AG09319 (cell line): Measurements from ENCODE around the gene ABCA12.

ENCODE experiments used
- DNase-seq: peaks from one replicate; pipeline ENCODE4 v3.0.0-alpha.2; 2010; ENCODE audit warnings: low read depth; ENCODE audit errors: extremely low read depth
- CTCF ChIP-seq: IDR thresholded peaks from 2 replicates; pipeline ENCODE4 v1.5.1; 2011; ENCODE audit warnings: low read depth, mild to moderate bottlenecking, inconsistent platforms, low read length, moderate library complexity

The ABCA12 gene

DNA sequence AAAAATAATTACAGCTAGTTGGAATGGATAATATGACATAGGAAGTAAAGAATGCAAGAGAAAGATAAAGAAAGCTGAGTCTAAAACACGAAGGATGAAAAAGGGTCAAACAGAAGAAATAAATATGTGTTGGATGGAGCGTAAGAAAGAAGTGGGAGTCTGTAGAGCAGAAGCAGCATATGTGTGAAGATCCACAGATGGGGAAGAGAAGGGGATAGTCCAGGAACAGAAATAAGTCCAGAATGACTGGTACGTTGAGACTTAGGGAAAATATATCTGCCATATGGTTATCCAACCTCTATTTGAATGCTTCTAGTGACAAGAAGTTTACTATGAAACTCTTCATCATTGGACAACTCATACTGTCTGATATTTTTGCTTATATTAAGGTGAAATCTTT, 18.0 kb downstream of the ABCA12 start:
- no peak for DNase-seq
- TF ChIP-seq CTCF: no peak

- DNase-seq: no peak
- no peak for TF ChIP-seq CTCF
Measured at GRCh38 chr2:215119847-215120246, 18.6 kb downstream of the ABCA12 start.

- no peak for TF ChIP-seq CTCF
- DNase-seq: no peak
Measured at GRCh38 chr2:215110918-215111317, 27.5 kb downstream of the ABCA12 start.

GRCh38 chr2:215107216-215108056, 31.0 kb downstream of the ABCA12 start:
- DNase-seq: no peak
- TF ChIP-seq CTCF: no peak

DNA sequence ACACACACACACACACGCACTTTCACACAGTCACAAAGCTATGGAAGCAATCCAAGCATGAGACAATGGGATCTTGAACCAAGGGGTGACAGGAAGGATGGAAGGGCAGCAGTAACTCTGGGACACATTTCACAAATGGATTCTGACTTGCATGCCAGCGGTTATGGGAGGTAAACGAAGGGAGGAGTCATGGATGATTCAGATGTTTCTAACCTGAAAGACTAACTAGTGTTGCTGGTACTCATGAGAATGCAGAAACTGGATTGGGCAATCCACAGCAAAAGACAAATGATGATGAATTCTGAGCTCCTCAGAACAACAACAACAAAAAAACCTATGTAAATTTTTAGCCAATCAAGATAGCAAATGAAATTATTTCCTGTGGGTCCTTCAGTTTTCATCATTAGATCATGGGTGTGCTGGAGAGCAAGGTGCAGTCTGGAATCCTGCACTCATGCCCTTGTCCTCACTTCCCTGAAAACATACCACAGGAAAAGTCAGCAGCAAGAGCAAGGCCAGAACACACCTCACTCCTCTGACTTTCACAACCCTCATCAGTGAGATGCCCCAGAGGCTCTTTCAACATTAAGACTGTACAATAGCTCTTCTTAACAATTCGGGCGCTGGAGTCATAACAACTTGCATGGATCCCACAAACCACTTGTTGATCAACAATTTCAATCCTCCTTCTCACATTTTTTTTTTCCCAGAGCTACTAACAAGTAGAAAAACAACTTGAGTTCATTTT, 32.6 kb downstream of the ABCA12 start:
- no peak for TF ChIP-seq CTCF
- no peak for DNase-seq

GRCh38 chr2:215104226-215104625, 34.2 kb downstream of the ABCA12 start:
- DNase-seq: no peak
- no peak for TF ChIP-seq CTCF

- no peak for TF ChIP-seq CTCF
Measured at GRCh38 chr2:215098875-215099274, 39.6 kb downstream of the ABCA12 start.

More at GRCh38 chr2:215098875-215099274, 39.6 kb downstream of the ABCA12 start:
- DNase-seq: no peak
